Epithelial cell of esophagus (primary cell): ENCODE measurements around the gene KDM4F.

Experiments
- DNase-seq: peaks from one replicate; pipeline ENCODE4 v3.0.0; 2010; ENCODE audit warnings: low read depth
- H3K4me3 ChIP-seq: 2 replicates; pipeline ENCODE4 v1.5.1; 2011; ENCODE audit warnings: mild to moderate bottlenecking, low read length, control low read depth
- TF ChIP-seq, protein P1 (sequence below): IDR thresholded peaks from 2 replicates; pipeline ENCODE4 v1.5.1; 2011; ENCODE audit warnings: low read depth, mild to moderate bottlenecking, low read length, control low read depth, inconsistent platforms; ENCODE audit not compliant: insufficient read depth; ENCODE audit errors: missing control alignments

Gene KDM4F

DNA sequence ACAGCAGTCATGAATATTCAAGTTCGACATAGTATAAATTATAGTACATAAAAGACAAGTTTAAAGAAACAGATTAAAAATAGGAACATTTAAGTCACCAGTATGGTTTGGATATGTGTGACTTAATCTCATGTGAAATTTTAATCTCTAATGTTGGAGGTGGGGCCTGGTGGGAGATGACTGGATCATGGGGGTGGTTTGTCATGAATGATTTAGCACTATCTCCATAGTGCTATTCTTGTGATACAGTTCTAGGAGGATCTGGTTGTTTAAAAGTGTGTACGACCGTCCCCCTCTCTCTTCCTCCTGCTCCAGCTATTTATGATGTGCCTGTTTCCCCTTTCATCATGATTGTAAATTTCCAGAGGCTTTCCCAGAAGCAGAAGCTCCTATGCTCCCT is 20.9 kb upstream of the KDM4F start:
- TF ChIP-seq, protein P1, sequence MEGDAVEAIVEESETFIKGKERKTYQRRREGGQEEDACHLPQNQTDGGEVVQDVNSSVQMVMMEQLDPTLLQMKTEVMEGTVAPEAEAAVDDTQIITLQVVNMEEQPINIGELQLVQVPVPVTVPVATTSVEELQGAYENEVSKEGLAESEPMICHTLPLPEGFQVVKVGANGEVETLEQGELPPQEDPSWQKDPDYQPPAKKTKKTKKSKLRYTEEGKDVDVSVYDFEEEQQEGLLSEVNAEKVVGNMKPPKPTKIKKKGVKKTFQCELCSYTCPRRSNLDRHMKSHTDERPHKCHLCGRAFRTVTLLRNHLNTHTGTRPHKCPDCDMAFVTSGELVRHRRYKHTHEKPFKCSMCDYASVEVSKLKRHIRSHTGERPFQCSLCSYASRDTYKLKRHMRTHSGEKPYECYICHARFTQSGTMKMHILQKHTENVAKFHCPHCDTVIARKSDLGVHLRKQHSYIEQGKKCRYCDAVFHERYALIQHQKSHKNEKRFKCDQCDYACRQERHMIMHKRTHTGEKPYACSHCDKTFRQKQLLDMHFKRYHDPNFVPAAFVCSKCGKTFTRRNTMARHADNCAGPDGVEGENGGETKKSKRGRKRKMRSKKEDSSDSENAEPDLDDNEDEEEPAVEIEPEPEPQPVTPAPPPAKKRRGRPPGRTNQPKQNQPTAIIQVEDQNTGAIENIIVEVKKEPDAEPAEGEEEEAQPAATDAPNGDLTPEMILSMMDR: no peak
- DNase-seq: no peak
- no peak overlapping the region for H3K4me3 ChIP-seq

GRCh38 chr11:95033051-95033450 is 16.2 kb upstream of the KDM4F start:
- no peak overlapping the region for H3K4me3 ChIP-seq
- no peak for DNase-seq
- TF ChIP-seq, protein P1: no peak

DNA sequence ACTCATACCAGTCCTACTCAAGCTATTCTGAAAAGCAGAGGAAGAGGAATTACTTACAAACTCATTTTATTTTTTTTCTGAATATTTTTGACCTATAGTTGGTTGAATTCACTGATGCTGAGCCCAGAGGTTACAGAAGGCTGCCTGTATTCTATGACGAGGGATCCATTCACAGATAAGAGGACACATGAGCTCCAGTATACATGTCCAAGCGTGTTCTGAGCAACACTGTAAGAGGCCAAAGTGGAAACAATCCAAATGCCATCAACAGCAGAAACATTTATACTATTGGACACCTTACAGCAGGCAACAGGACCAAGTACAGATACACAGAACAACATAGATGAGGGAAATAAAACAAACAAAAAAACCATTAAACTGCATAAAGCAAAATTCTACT is 13.9 kb upstream of the KDM4F start:
- TF ChIP-seq, protein P1: no peak
- H3K4me3 ChIP-seq: no peak overlapping the region
- peak; percentile 82 for DNase-seq

GRCh38 chr11:95037356-95038035 is 11.7 kb upstream of the KDM4F start:
- peak; percentile 10 for DNase-seq
- TF ChIP-seq, protein P1: peak; percentile 24
- H3K4me3 ChIP-seq: peak overlapping the region; percentile 27

DNA sequence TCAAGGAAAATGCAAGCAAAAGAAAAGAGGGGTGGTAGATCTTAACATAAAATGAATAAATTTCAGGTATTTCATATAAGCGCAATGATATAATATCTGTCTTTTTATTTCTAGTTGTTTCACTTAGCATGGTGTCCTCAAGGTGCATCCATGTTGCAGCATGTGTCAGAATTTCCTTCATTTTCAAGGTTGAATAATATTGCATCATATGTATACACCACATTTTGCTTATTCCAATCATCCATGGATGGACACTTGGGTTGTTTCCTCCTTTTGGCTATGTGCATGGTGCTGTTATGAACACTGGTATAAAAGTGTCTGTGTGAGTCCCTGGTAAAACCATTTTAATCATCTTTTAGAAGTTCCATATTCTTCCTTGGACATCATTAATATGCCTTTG is 7.0 kb upstream of the KDM4F start:
- no peak overlapping the region for H3K4me3 ChIP-seq
- TF ChIP-seq, protein P1: no peak
- no peak for DNase-seq

- DNase-seq: no peak
- H3K4me3 ChIP-seq: no peak overlapping the region
- TF ChIP-seq, protein P1: no peak
Measured at GRCh38 chr11:95042906-95043305, 6.3 kb upstream of the KDM4F start.

GRCh38 chr11:95044010-95044409 is 5.2 kb upstream of the KDM4F start:
- TF ChIP-seq, protein P1: no peak
- no peak overlapping the region for H3K4me3 ChIP-seq

More at GRCh38 chr11:95044010-95044409, 5.2 kb upstream of the KDM4F start:
- DNase-seq: no peak
